CD14-positive monocyte (primary cell): Measurements from ENCODE around the gene TAS1R1. TPM values are rescaled to one million over a fixed set of nuclear protein-coding genes. Genes with fewer than 3 reads are reported as not detected.

Experiments used
- DNase-seq, 3 donors: peaks; one replicate each; pipeline ENCODE4 v3.0.0-alpha.2; 2011 to 2022
- H2AFZ ChIP-seq: 2 replicates; pipeline ENCODE4 v1.6.0; 2012; ENCODE audit warnings: mild to moderate bottlenecking, low read depth, low read length, inconsistent platforms; ENCODE audit not compliant: insufficient read depth, poor library complexity, severe bottlenecking
- H3K27ac ChIP-seq, 2 donors: 1 replicate in 1 of 2; 2 replicates in 1 of 2; pipeline ENCODE4 v1.5.1; 2012 to 2013; ENCODE audit warnings: low read length in 2 of 2, control low read depth in 1 of 2, inconsistent platforms in 1 of 2, low read depth in 1 of 2, mild to moderate bottlenecking in 1 of 2
- H3K27me3 ChIP-seq, 2 donors: one replicate each; pipeline versions ENCODE4 v1.6.0 to v1.6.1; 2011 to 2013; ENCODE audit warnings: low read length in 2 of 2; ENCODE audit not compliant: control insufficient read depth in 2 of 2, insufficient read depth in 2 of 2
- H3K36me3 ChIP-seq, 2 donors: replicated peaks in 1 of 2; 1 replicate in 1 of 2; 2 replicates in 1 of 2; pipeline versions ENCODE4 v1.5.1 to v1.6.1; 2012 to 2013; ENCODE audit warnings: low read length in 2 of 2, control low read depth in 1 of 2, inconsistent platforms in 1 of 2, mild to moderate bottlenecking in 1 of 2; ENCODE audit not compliant: insufficient read depth in 2 of 2, control insufficient read depth in 1 of 2
- H3K4me1 ChIP-seq, 2 donors: 1 replicate in 1 of 2; 2 replicates in 1 of 2; pipeline versions ENCODE4 v1.5.1 to v1.6.1; 2012 to 2013; ENCODE audit warnings: low read length in 2 of 2, control low read depth in 1 of 2, inconsistent platforms in 1 of 2, mild to moderate bottlenecking in 1 of 2, moderate library complexity in 1 of 2; ENCODE audit not compliant: insufficient read depth in 2 of 2, control insufficient read depth in 1 of 2
- H3K4me2 ChIP-seq: replicated peaks from 2 replicates; pipeline ENCODE3; 2012; ENCODE audit warnings: low read length, moderate library complexity, mild to moderate bottlenecking; ENCODE audit not compliant: poor library complexity, severe bottlenecking; ENCODE audit errors: extremely low read depth
- H3K4me3 ChIP-seq, 3 experiments: fragments of 200-600 bp in 1 of 3; sonication (generic) in 1 of 3; replicated peaks in 1 of 3; 1 replicate in 2 of 3; 2 replicates in 1 of 3; pipeline ENCODE4 v1.5.1; 2011 to 2013; ENCODE audit warnings: low read length in 3 of 3, mild to moderate bottlenecking in 3 of 3, control low read depth in 2 of 3, low read depth in 2 of 3, inconsistent platforms in 1 of 3, moderate library complexity in 1 of 3
- H3K79me2 ChIP-seq: 2 replicates; pipeline ENCODE4 v1.6.0; 2012; ENCODE audit warnings: mild to moderate bottlenecking, control low read depth, inconsistent platforms, low read length, moderate library complexity; ENCODE audit not compliant: insufficient read depth
- H3K9ac ChIP-seq: 2 replicates; pipeline ENCODE4 v1.6.0; 2017; ENCODE audit warnings: low read length, mild to moderate bottlenecking; ENCODE audit not compliant: insufficient read depth, poor library complexity, severe bottlenecking
- H3K9me3 ChIP-seq, 2 donors: replicated peaks in 1 of 2; 1 replicate in 1 of 2; 2 replicates in 1 of 2; pipeline versions ENCODE4 v1.5.1 to v1.6.1; 2012 to 2013; ENCODE audit warnings: low read length in 2 of 2, control low read depth in 1 of 2; ENCODE audit not compliant: control insufficient read depth in 1 of 2, insufficient read depth in 1 of 2
- H4K20me1 ChIP-seq: 2 replicates; pipeline ENCODE4 v1.6.0; 2012; ENCODE audit warnings: mild to moderate bottlenecking, low read length, control low read depth, moderate library complexity; ENCODE audit not compliant: insufficient read depth
- H3K27ac Mint-ChIP-seq, 7 donors: one replicate each; pipeline ENCODE4 v1.8.0; 2020; ENCODE audit warnings: mild to moderate bottlenecking in 7 of 7, mixed read lengths in 7 of 7, moderate library complexity in 6 of 7, inconsistent platforms in 2 of 7
- H3K27me3 Mint-ChIP-seq, 3 donors: one replicate each; pipeline ENCODE4 v1.8.0; 2021 to 2022; ENCODE audit warnings: low read depth in 3 of 3, mild to moderate bottlenecking in 3 of 3, mixed read lengths in 3 of 3, moderate library complexity in 3 of 3, inconsistent platforms in 1 of 3
- H3K36me3 Mint-ChIP-seq, 2 donors: one replicate each; pipeline ENCODE4 v1.8.0; 2020; ENCODE audit warnings: mixed read lengths in 2 of 2, inconsistent platforms in 1 of 2, mild to moderate bottlenecking in 1 of 2
- H3K4me1 Mint-ChIP-seq: one replicate; pipeline ENCODE4 v1.8.0; 2020; ENCODE audit warnings: mild to moderate bottlenecking, mixed read lengths
- H3K4me3 Mint-ChIP-seq, 2 donors: one replicate each; pipeline ENCODE4 v1.8.0; 2020; ENCODE audit warnings: mild to moderate bottlenecking in 2 of 2, mixed read lengths in 2 of 2, moderate library complexity in 1 of 2
- H3K9me3 Mint-ChIP-seq, 7 donors: one replicate each; pipeline ENCODE4 v1.8.0; 2020 to 2022; ENCODE audit warnings: mixed read lengths in 7 of 7, mild to moderate bottlenecking in 6 of 7, moderate library complexity in 6 of 7, inconsistent platforms in 2 of 7
- CTCF ChIP-seq: fragments of 200-600 bp; IDR thresholded peaks from one replicate; pipeline ENCODE4 v1.8.0; 2022; ENCODE audit warnings: antibody characterized with exemption, mild to moderate bottlenecking
- WGBS: methylation state at CpG from one replicate; pipeline ENCODE4 v1.1.5; 2013; ENCODE audit warnings: missing lambda C conversion rate; ENCODE audit not compliant: insufficient coverage; 5-methylcytosine and 5-hydroxymethylcytosine counted together
- intact Hi-C, 2 donors: fragments of 100-400 bp; cut with micrococcal nuclease; formaldehyde crosslinking; loops; one replicate each; pipeline versions ENCODE4 v1.15.0 to v1.15.1; 2023
- polyA plus RNA-seq, 3 donors: library from polyadenylated mRNA; depleted of rRNA in 1 of 3; unstranded in 2 of 3; stranded (reverse) in 1 of 3; fragments of 300-500 nt in 2 of 3; fragments of >200 nt in 1 of 3; fragmentation: Illumina TruSeq in 2 of 3; gene quantifications; 1 replicate in 2 of 3; 2 replicates in 1 of 3; pipeline ENCODE4 v1.2.3, GENCODE V29; 2012 to 2021

TAS1R1 gene
- polyA plus RNA-seq, 3 donors: not detected

- peak overlapping the region in 1 of 7 donors; percentile 4 for H3K27ac Mint-ChIP-seq
- peaks cover 0 to 5% (median 3%) of the 10 kb centered on the region in 3 donors for H3K27me3 Mint-ChIP-seq
- intact Hi-C loops: no loop called here
- Histone ChIP-seq H3K9me3 (no peaks in the 10 kb centered on the region), H3K79me2 (no peaks in the 10 kb centered on the region), H3K4me3 (no peak overlapping the region), H3K9ac (no peak overlapping the region), H4K20me1 (no peaks in the 10 kb centered on the region), H3K36me3 (no peaks in the 10 kb centered on the region), H2AFZ (no peak overlapping the region), H3K27ac (no peak overlapping the region), H3K27me3 (no peaks in the 10 kb centered on the region), H3K4me2 (no peak overlapping the region), H3K4me1 (peaks cover 0 to 3% of the 10 kb centered on the region in 2 donors)
- peaks cover 2% of the 10 kb centered on the region for H3K4me1 Mint-ChIP-seq
- H3K4me3 Mint-ChIP-seq: no peak overlapping the region
- DNase-seq: no peak
- no peaks in the 10 kb centered on the region for H3K9me3 Mint-ChIP-seq
- no peaks in the 10 kb centered on the region for H3K36me3 Mint-ChIP-seq
- WGBS: 93% methylated on average over 8 of the region's 9 CpGs
- no peak for TF ChIP-seq CTCF
These were observed 41.7 kb upstream of the TAS1R1 start for GRCh38 chr1:6513320-6513801.

DNA sequence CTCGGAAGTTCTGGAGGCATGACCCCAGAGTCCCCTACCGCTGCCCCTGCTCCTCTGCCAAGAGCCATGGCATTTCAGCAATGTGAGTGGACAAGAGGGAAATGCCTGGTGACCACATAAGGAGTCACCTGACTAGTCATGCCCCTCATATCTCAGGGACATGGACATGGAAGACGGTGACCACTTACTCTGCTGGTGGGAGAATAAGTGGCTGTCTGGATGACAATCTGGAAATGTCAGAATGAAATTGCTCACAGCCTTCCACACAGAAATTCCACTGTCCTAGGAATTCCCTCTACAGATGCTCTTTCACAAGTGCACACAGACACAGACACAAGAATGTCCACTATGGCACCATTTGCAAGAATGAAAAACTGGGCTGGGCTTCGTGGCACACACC, 39.3 kb upstream of the TAS1R1 start:
- WGBS: 100% methylated on average over 1 of the region's 4 CpGs

More for the DNA sequence above, 39.3 kb upstream of the TAS1R1 start:
- Histone ChIP-seq H3K27me3 (no peaks in the 10 kb centered on the region), H4K20me1 (no peaks in the 10 kb centered on the region), H3K27ac (no peak overlapping the region), H2AFZ (no peak overlapping the region), H3K36me3 (no peaks in the 10 kb centered on the region), H3K79me2 (no peaks in the 10 kb centered on the region), H3K9me3 (no peaks in the 10 kb centered on the region), H3K4me3 (no peak overlapping the region), H3K4me2 (no peak overlapping the region), H3K9ac (no peak overlapping the region), H3K4me1 (no peaks in the 10 kb centered on the region)
- no peak overlapping the region for H3K4me3 Mint-ChIP-seq
- H3K27ac Mint-ChIP-seq: peak overlapping the region in 1 of 7 donors; percentile 45
- no peak for TF ChIP-seq CTCF
- DNase-seq: no peak
- no peaks in the 10 kb centered on the region for H3K9me3 Mint-ChIP-seq
- intact Hi-C loops: no loop called here
- peaks cover 0 to 3% (median 0%) of the 10 kb centered on the region in 3 donors for H3K27me3 Mint-ChIP-seq
- no peaks in the 10 kb centered on the region for H3K4me1 Mint-ChIP-seq
- H3K36me3 Mint-ChIP-seq: peaks cover 0 to 5% of the 10 kb centered on the region in 2 donors
